GM10266 (cell line): ENCODE results near the gene NISCH.
A peak's percentile ranks its signal among the peaks of the same experiment; 100 is the strongest.

Experiments
- DNase-seq: peaks from one replicate; pipeline ENCODE4 v3.0.0; 2012; ENCODE audit errors: extremely low spot score
- CTCF ChIP-seq: IDR thresholded peaks from 2 replicates; pipeline ENCODE4 v1.5.1; 2012; ENCODE audit warnings: mild to moderate bottlenecking, low read depth; ENCODE audit not compliant: control insufficient read depth, insufficient read depth; ENCODE audit errors: missing control alignments

NISCH gene

GRCh38 chr3:52477076-52477795, 21.8 kb downstream of the NISCH start:
- no peak for DNase-seq
- no peak for TF ChIP-seq CTCF

- no peak for DNase-seq
- no peak for TF ChIP-seq CTCF
These were observed 22.3 kb downstream of the NISCH start for GRCh38 chr3:52477796-52478095.

- TF ChIP-seq CTCF, result no peak
- DNase-seq, result no peak
These were observed 23.9 kb downstream of the NISCH start for GRCh38 chr3:52479037-52479876.

GRCh38 chr3:52479877-52480575, 24.6 kb downstream of the NISCH start:
- DNase-seq, result no peak
- no peak for TF ChIP-seq CTCF

- DNase-seq, result no peak
- no peak for TF ChIP-seq CTCF
These were observed 25.6 kb downstream of the NISCH start for GRCh38 chr3:52480768-52481715.

GRCh38 chr3:52481819-52482521, 26.6 kb downstream of the NISCH start:
- no peak for DNase-seq
- peak; percentile 48 for TF ChIP-seq CTCF
